IgD-negative memory B cell (primary cell): ENCODE data around the gene ANKHD1. TPM values are rescaled to one million over a fixed set of nuclear protein-coding genes. Genes with fewer than 3 reads are reported as not detected.

ENCODE experiments used
- H3K27ac Mint-ChIP-seq, 3 donors: one replicate each; pipeline ENCODE4 v1.8.0; 2020 to 2022; ENCODE audit warnings: mild to moderate bottlenecking in 3 of 3, mixed read lengths in 3 of 3, moderate library complexity in 1 of 3
- H3K27me3 Mint-ChIP-seq: one replicate; pipeline ENCODE4 v1.8.0; 2021; ENCODE audit warnings: mixed read lengths
- H3K36me3 Mint-ChIP-seq: one replicate; pipeline ENCODE4 v1.8.0; 2020; ENCODE audit warnings: mild to moderate bottlenecking, mixed read lengths
- H3K4me1 Mint-ChIP-seq, 3 donors: one replicate each; pipeline ENCODE4 v1.8.0; 2020 to 2022; ENCODE audit warnings: mixed read lengths in 3 of 3, mild to moderate bottlenecking in 1 of 3
- H3K4me3 Mint-ChIP-seq, 4 donors: one replicate each; pipeline ENCODE4 v1.8.0; 2020 to 2022; ENCODE audit warnings: mild to moderate bottlenecking in 4 of 4, mixed read lengths in 4 of 4, moderate library complexity in 3 of 4
- H3K9me3 Mint-ChIP-seq, 3 donors: one replicate each; pipeline ENCODE4 v1.8.0; 2020 to 2021; ENCODE audit warnings: mixed read lengths in 3 of 3, mild to moderate bottlenecking in 1 of 3
- polyA plus RNA-seq: library from polyadenylated mRNA; unstranded; fragments of 300-500 nt; fragmentation: Illumina TruSeq; gene quantifications from one replicate; pipeline ENCODE4 v1.2.3, GENCODE V29; 2021

Gene ANKHD1
- polyA plus RNA-seq, 1 donor from 2014 or later, result 69.7 TPM

GRCh38 chr5:140365941-140366340, 35.7 kb upstream of the ANKHD1 start:
- H3K27ac Mint-ChIP-seq, result no peak overlapping the region
- peaks cover 3 to 4% (median 4%) of the 10 kb centered on the region in 3 donors for H3K4me1 Mint-ChIP-seq
- no peaks in the 10 kb centered on the region for H3K36me3 Mint-ChIP-seq
- no peak overlapping the region for H3K4me3 Mint-ChIP-seq
- H3K27me3 Mint-ChIP-seq, result no peaks in the 10 kb centered on the region
- H3K9me3 Mint-ChIP-seq, result no peaks in the 10 kb centered on the region

DNA sequence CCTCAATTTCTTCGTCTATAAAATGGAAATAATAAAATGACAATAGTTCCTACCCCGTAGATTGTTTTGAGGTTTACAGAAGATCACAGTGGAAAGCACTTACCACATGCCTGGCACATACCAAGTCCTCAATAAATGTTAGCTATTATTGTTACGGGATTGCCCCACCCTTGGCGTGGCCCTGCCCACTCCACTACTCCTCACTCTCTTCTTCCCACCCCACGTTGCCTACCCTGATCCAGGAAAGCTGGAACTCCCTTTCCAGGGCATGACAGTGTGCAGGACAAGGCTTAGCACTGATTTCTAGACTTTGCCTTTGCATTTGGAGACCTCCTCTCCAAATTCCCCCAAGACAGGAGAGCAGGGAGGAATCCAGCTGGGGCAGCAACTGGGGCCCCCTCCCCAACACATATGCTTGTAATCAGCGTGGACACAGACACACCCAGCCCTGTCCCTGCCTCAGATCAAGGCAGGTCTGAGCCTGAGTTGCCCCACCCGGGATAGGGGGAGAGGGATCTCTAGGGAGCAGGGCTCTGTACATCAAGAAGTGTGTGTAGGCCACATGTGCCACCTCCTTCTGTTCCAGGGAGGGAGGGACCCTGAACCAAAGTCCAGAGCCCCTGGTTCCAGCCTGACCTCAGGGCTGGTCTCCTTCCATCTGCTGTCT, 34.9 kb upstream of the ANKHD1 start:
- peaks cover 3 to 4% (median 4%) of the 10 kb centered on the region in 3 donors for H3K4me1 Mint-ChIP-seq
- H3K36me3 Mint-ChIP-seq, result no peaks in the 10 kb centered on the region
- no peak overlapping the region for H3K27ac Mint-ChIP-seq
- H3K27me3 Mint-ChIP-seq, result no peaks in the 10 kb centered on the region
- no peak overlapping the region for H3K4me3 Mint-ChIP-seq
- H3K9me3 Mint-ChIP-seq, result no peaks in the 10 kb centered on the region

GRCh38 chr5:140367256-140368013, 34.2 kb upstream of the ANKHD1 start:
- Mint-ChIP-seq H3K4me1 (peaks cover 3 to 4% (median 4%) of the 10 kb centered on the region in 3 donors), H3K36me3 (no peaks in the 10 kb centered on the region), H3K9me3 (no peaks in the 10 kb centered on the region), H3K27ac (no peak overlapping the region), H3K4me3 (no peak overlapping the region), H3K27me3 (no peaks in the 10 kb centered on the region)

DNA sequence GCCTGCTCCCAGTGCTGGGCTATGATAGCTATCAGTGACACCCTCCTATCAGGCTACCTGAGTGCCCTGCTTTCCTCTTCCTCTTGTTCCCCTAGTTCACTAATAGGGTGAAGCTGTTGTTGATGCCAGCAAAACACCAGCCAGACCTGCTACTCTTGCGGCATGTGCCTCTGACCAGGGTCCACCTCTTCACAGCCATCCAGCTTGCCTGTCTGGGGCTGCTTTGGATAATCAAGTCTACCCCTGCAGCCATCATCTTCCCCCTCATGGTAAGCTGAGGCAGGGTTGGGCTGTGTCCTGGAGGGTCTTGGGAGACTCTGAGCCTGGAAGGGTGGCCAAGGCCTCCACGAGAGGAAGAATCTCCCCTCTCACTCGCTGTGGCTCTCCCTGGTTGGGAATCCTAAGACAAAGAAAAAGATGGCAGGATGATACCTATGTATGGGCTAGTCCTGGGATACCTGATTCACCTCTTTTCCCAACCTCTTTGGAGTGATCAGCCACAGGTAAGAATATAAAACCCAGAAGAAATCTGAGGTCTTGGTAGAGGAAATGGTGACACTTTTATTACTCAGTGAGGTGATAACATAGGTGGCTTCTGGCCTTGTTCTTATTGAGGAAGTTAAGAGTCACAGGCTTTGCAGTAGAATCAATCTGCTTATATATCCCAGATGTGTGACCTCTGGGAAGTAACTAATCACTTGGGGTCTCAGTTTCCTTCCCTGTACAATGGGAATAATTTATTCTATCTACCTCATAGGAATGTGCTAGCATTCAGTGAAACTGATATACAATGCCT, 30.1 kb upstream of the ANKHD1 start:
- Mint-ChIP-seq H3K27me3 (no peaks in the 10 kb centered on the region), H3K4me1 (peaks cover 0 to 5% (median 2%) of the 10 kb centered on the region in 3 donors), H3K36me3 (no peaks in the 10 kb centered on the region), H3K4me3 (no peak overlapping the region), H3K27ac (peak overlapping the region in 1 of 3 donors; percentile 59), H3K9me3 (no peaks in the 10 kb centered on the region)

- Mint-ChIP-seq H3K4me1 (peaks cover 0 to 5% (median 2%) of the 10 kb centered on the region in 3 donors), H3K27me3 (no peaks in the 10 kb centered on the region), H3K4me3 (peak overlapping the region in 1 of 4 donors; percentile 0), H3K36me3 (no peaks in the 10 kb centered on the region), H3K9me3 (no peaks in the 10 kb centered on the region), H3K27ac (no peak overlapping the region)
Observed at GRCh38 chr5:140372971-140373487, 28.6 kb upstream of the ANKHD1 start.

- no peak overlapping the region for H3K4me3 Mint-ChIP-seq
- no peaks in the 10 kb centered on the region for H3K9me3 Mint-ChIP-seq
- peaks cover 9% of the 10 kb centered on the region for H3K36me3 Mint-ChIP-seq
- no peaks in the 10 kb centered on the region for H3K27me3 Mint-ChIP-seq
- H3K4me1 Mint-ChIP-seq, result peaks cover 0 to 4% (median 4%) of the 10 kb centered on the region in 3 donors
- H3K27ac Mint-ChIP-seq, result no peak overlapping the region
Observed at GRCh38 chr5:140381351-140381750, 20.3 kb upstream of the ANKHD1 start.

DNA sequence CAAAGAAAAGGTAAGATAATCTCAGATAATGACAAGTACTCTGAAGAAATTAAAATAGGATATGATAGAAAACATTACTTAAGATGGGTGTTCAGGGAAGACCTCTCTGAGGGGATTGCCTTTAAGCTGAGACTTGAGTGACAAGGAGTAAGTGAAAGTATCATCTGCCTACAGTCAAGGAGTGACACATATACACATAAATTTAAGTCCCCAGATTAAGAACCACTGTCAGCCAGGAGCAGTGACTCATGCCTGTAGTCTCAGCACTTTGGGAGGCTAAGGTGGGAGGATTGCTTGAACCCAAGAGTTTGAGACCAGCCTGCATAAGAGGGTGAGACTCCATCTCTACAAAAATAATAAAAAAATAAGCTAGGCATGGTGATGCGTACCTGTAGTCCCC, 19.7 kb upstream of the ANKHD1 start:
- Mint-ChIP-seq H3K36me3 (peaks cover 9% of the 10 kb centered on the region), H3K4me1 (peaks cover 0 to 4% (median 2%) of the 10 kb centered on the region in 3 donors), H3K4me3 (no peak overlapping the region), H3K9me3 (no peaks in the 10 kb centered on the region), H3K27ac (no peak overlapping the region), H3K27me3 (no peaks in the 10 kb centered on the region)

GRCh38 chr5:140382866-140383265, 18.8 kb upstream of the ANKHD1 start:
- Mint-ChIP-seq H3K4me1 (peaks cover 0 to 4% (median 2%) of the 10 kb centered on the region in 3 donors), H3K9me3 (no peaks in the 10 kb centered on the region), H3K36me3 (peaks cover 9% of the 10 kb centered on the region), H3K27ac (no peak overlapping the region), H3K4me3 (no peak overlapping the region), H3K27me3 (no peaks in the 10 kb centered on the region)

DNA sequence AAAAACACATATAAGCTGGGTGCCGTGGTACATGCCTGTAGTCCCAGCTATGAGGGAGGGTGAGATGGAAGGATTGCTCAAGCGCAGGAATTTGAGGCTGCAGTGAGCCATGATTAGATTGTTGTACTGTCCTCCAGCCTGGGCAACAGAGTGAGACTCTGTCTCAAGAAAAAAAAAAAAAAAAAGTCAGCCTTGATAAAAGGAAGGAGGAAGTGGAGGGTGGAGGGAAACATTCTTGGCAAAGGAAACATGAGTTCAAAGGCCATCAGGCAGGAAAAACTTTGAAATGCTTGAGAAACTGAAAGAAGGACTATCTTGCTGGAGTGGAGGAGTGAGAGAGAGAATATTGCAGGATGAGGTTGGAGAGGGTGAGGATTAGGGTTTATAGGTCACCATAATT, 18.3 kb upstream of the ANKHD1 start:
- peaks cover 0 to 4% (median 2%) of the 10 kb centered on the region in 3 donors for H3K4me1 Mint-ChIP-seq
- H3K4me3 Mint-ChIP-seq, result no peak overlapping the region
- H3K27ac Mint-ChIP-seq, result no peak overlapping the region
- peaks cover 9% of the 10 kb centered on the region for H3K36me3 Mint-ChIP-seq
- H3K27me3 Mint-ChIP-seq, result no peaks in the 10 kb centered on the region
- no peaks in the 10 kb centered on the region for H3K9me3 Mint-ChIP-seq

DNA sequence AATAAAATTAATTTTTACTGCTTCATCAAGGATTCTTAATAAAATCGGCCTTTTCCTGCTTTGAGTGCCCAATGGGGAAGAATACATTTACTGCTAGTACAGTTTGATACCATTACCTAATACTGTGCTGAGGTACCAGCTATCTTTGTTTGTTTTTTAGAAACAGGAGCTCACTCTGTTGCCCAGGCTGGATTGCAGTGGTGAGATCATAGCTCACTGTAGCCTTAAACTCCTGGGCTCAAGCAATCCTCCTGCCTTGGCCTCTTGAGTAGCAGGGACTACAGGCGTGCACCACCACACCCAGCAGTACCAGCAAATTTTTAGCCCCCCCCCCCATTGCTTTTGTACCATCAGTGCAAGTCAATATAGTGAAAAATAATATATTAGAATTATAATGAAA, 13.6 kb upstream of the ANKHD1 start:
- peaks cover 8% of the 10 kb centered on the region for H3K36me3 Mint-ChIP-seq
- no peaks in the 10 kb centered on the region for H3K27me3 Mint-ChIP-seq
- H3K4me3 Mint-ChIP-seq, result no peak overlapping the region
- peaks cover 0 to 4% (median 4%) of the 10 kb centered on the region in 3 donors for H3K4me1 Mint-ChIP-seq
- H3K9me3 Mint-ChIP-seq, result no peaks in the 10 kb centered on the region
- H3K27ac Mint-ChIP-seq, result no peak overlapping the region

DNA sequence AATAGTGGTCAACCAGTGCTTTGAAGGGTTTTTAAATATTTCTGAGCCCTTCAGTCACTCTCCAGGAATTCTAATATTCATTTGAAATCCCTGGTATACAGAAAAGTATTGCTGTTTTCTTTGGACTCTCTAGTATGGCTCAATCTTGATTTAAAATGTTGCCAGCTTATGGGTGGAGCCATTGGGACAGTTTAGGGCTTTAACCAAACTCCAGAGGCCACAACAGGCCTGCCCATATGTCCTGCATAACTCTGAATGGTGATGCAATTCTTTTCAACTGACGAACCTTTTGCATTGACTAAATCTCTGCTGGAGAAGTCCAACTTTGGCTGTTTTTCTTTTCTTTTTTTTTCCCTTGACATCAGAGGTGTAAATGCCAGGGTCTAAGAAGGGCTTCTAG, 10.3 kb upstream of the ANKHD1 start:
- Mint-ChIP-seq H3K4me1 (peaks cover 0 to 2% (median 0%) of the 10 kb centered on the region in 3 donors), H3K9me3 (no peaks in the 10 kb centered on the region), H3K36me3 (no peaks in the 10 kb centered on the region), H3K4me3 (no peak overlapping the region), H3K27ac (no peak overlapping the region), H3K27me3 (no peaks in the 10 kb centered on the region)

- Mint-ChIP-seq H3K36me3 (no peaks in the 10 kb centered on the region), H3K4me1 (peaks cover 0 to 2% (median 0%) of the 10 kb centered on the region in 3 donors), H3K9me3 (no peaks in the 10 kb centered on the region), H3K4me3 (no peak overlapping the region), H3K27me3 (no peaks in the 10 kb centered on the region), H3K27ac (no peak overlapping the region)
Observed at GRCh38 chr5:140391732-140392131, 9.9 kb upstream of the ANKHD1 start.

GRCh38 chr5:140393738-140394137, 7.9 kb upstream of the ANKHD1 start:
- Mint-ChIP-seq H3K4me1 (peaks cover 0 to 2% (median 0%) of the 10 kb centered on the region in 3 donors), H3K9me3 (no peaks in the 10 kb centered on the region), H3K27me3 (no peaks in the 10 kb centered on the region), H3K27ac (no peak overlapping the region), H3K4me3 (no peak overlapping the region), H3K36me3 (no peaks in the 10 kb centered on the region)

DNA sequence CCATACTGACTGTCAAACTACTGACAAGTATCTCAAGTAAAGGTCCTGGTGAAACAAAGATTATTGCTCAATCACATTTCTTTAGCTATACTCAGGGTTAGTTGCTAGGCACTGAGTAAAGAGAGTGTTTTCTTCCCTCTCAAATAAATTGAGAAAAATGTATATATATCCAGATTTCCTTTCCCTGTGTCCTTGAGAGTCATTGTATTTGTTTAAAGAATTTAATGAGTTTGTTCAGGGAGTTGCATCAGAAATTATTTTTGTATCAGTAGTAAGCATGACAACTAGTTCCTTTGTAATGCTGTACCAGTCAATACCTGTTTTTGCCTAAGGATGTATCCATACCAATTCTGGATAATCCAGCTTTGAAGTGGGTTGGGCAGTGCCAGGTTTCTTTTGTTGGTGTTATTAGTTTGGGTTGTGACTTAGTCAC, 3.2 kb upstream of the ANKHD1 start:
- Mint-ChIP-seq H3K9me3 (no peaks in the 10 kb centered on the region), H3K4me3 (no peak overlapping the region), H3K27me3 (no peaks in the 10 kb centered on the region), H3K4me1 (peaks cover 0 to 12% (median 7%) of the 10 kb centered on the region in 3 donors), H3K27ac (no peak overlapping the region), H3K36me3 (no peaks in the 10 kb centered on the region)
